Stomach (tissue), 9 donors: ENCODE measurements around the gene MPZL1. TPM values are rescaled to one million over a fixed set of nuclear protein-coding genes. Genes with fewer than 3 reads are reported as not detected.

Experiments
- DNase-seq, 2 donors: peaks; one replicate each; pipeline versions ENCODE4 v3.0.0 to v3.0.0-alpha.2; 2013 to 2019
- H3K27ac ChIP-seq, 5 donors: fragments of 200-600 bp in 4 of 5; sonication (generic) in 4 of 5; one replicate each; pipeline ENCODE4 v1.5.1; 2013 to 2019; ENCODE audit warnings: mild to moderate bottlenecking in 1 of 5, moderate library complexity in 1 of 5
- H3K27me3 ChIP-seq, 3 donors: fragments of 200-600 bp; sonication (generic); one replicate each; pipeline ENCODE4 v1.5.1; 2017 to 2019; ENCODE audit warnings: mixed run types in 1 of 3
- H3K36me3 ChIP-seq, 4 donors: fragments of 200-600 bp; sonication (generic); 1 replicate in 3 of 4; 2 replicates in 1 of 4; pipeline ENCODE4 v1.5.1; 2016 to 2019
- H3K4me1 ChIP-seq, 4 donors: fragments of 200-600 bp; sonication (generic); one replicate each; pipeline ENCODE4 v1.5.1; 2016 to 2019
- H3K4me3 ChIP-seq, 4 donors: fragments of 200-600 bp; sonication (generic) in 3 of 4; one replicate each; pipeline ENCODE4 v1.5.1; 2016 to 2019; ENCODE audit warnings: mild to moderate bottlenecking in 1 of 4
- H3K9me3 ChIP-seq, 4 donors: fragments of 200-600 bp; sonication (generic); one replicate each; pipeline ENCODE4 v1.5.1; 2016 to 2019
- CTCF ChIP-seq, 7 experiments: fragments of 450-650 bp in 4 of 7; fragments of 200-600 bp in 3 of 7; sonication (generic) in 3 of 7; IDR thresholded peaks; one replicate each; pipeline ENCODE4 v1.5.1; 2016 to 2019; ENCODE audit warnings: antibody characterized with exemption in 7 of 7, control low read depth in 2 of 7, mild to moderate bottlenecking in 1 of 7
- EP300 ChIP-seq: sonication (generic); formaldehyde crosslinking; IDR thresholded peaks from one replicate; pipeline ENCODE4 v1.6.1; 2017; ENCODE audit warnings: antibody characterized with exemption
- POLR2A ChIP-seq, 4 donors: fragments of 450-650 bp; IDR thresholded peaks; one replicate each; pipeline ENCODE4 v1.6.1; 2016; ENCODE audit warnings: antibody characterized with exemption in 4 of 4, control low read depth in 2 of 4, mild to moderate bottlenecking in 1 of 4, moderate library complexity in 1 of 4
- POLR2AphosphoS5 ChIP-seq, 3 donors: sonication (generic); formaldehyde crosslinking; IDR thresholded peaks; one replicate each; pipeline ENCODE4 v1.6.1; 2016; ENCODE audit warnings: antibody characterized with exemption in 3 of 3
- WGBS, 5 donors: extraction: QIAGEN DNeasy Blood & Tissue Kit in 3 of 5; methylation state at CpG; one replicate each; pipeline versions ENCODE4 v1.1.5 to v1.1.7; 2013 to 2018; 5-methylcytosine and 5-hydroxymethylcytosine counted together
- intact Hi-C: fragments of 100-400 bp; cut with DNase I; formaldehyde crosslinking; loops from one replicate; pipeline ENCODE4 v1.15.1; 2023; ENCODE audit warnings: low total_unique reads
- polyA plus RNA-seq, 3 donors: library from polyadenylated mRNA; stranded (reverse); fragments of 200-250 nt; gene quantifications; one replicate each; pipeline ENCODE4 v1.2.3, GENCODE V29; 2013
- total RNA-seq, 5 donors: library from RNA; depleted of rRNA; stranded (reverse); fragments of >200 nt; gene quantifications; one replicate each; pipeline versions ENCODE4 v1.1.0 to v1.2.3, GENCODE V29; 2014 to 2016
- donor health status: healthy with polysubstance abuse.
- donor health status: Bipolar disorder and iron deficiency.
- donor health status: healthy.

MPZL1 gene
- total and polyA plus RNA-seq, 8 donors = 7.2 to 115 (median 30.6) TPM

GRCh38 chr1:167782946-167783345 is 61.2 kb downstream of the MPZL1 start:
- Histone ChIP-seq H3K4me1 (no peaks in the 10 kb centered on the region), H3K4me3 (no peak overlapping the region), H3K36me3 (peaks cover 0 to 40% (median 36%) of the 10 kb centered on the region in 4 donors), H3K9me3 (no peaks in the 10 kb centered on the region), H3K27ac (no peak overlapping the region), H3K27me3 (no peaks in the 10 kb centered on the region)
- DNase-seq = no peak
- intact Hi-C loops = no loop called here
- WGBS, 5 donors = 89 to 100% (median 96%) methylated on average over 1 of the region's 1 CpG
- TF ChIP-seq POLR2A (IDR thresholded peaks at IDR 0.05) (no peak), POLR2AphosphoS5 (IDR thresholded peaks at IDR 0.05) (no peak), EP300 (no peak), CTCF (IDR thresholded peaks at IDR 0.05) (no peak)

- no peaks in the 10 kb centered on the region for H3K27me3 ChIP-seq
- H3K36me3 ChIP-seq = peaks cover 7 to 59% (median 53%) of the 10 kb centered on the region in 4 donors
- no peaks in the 10 kb centered on the region for H3K4me1 ChIP-seq
- TF ChIP-seq CTCF (IDR thresholded peaks at IDR 0.05) (no peak), EP300 (no peak), POLR2AphosphoS5 (IDR thresholded peaks at IDR 0.05) (no peak), POLR2A (IDR thresholded peaks at IDR 0.05) (no peak)
- intact Hi-C loops = no loop called here
- DNase-seq = no peak
- no peak overlapping the region for H3K4me3 ChIP-seq
- H3K27ac ChIP-seq = no peak overlapping the region
- WGBS, 5 donors = 94 to 97% (median 94%) methylated on average over 3 of the region's 3 CpGs
- H3K9me3 ChIP-seq = no peaks in the 10 kb centered on the region
Measured at GRCh38 chr1:167784876-167785550, 63.2 kb downstream of the MPZL1 start.

GRCh38 chr1:167786502-167786901 is 64.7 kb downstream of the MPZL1 start:
- intact Hi-C loops = no loop called here
- H3K27me3 ChIP-seq = no peaks in the 10 kb centered on the region
- H3K4me3 ChIP-seq = no peak overlapping the region
- no peaks in the 10 kb centered on the region for H3K4me1 ChIP-seq
- TF ChIP-seq POLR2A (IDR thresholded peaks at IDR 0.05) = no peak
- TF ChIP-seq EP300 = no peak
- TF ChIP-seq POLR2AphosphoS5 (IDR thresholded peaks at IDR 0.05) = no peak
- no peak for TF ChIP-seq CTCF (IDR thresholded peaks at IDR 0.05)
- DNase-seq = no peak
- peaks cover 11 to 62% (median 59%) of the 10 kb centered on the region in 4 donors for H3K36me3 ChIP-seq
- no peak overlapping the region for H3K27ac ChIP-seq
- H3K9me3 ChIP-seq = no peaks in the 10 kb centered on the region
- WGBS, 5 donors = 81 to 87% (median 82%) methylated on average over 5 of the region's 5 CpGs

- DNase-seq = no peak
- H3K27me3 ChIP-seq = no peaks in the 10 kb centered on the region
- no peak for TF ChIP-seq EP300
- TF ChIP-seq POLR2AphosphoS5 (IDR thresholded peaks at IDR 0.05) = no peak
- TF ChIP-seq CTCF (IDR thresholded peaks at IDR 0.05) = no peak
- TF ChIP-seq POLR2A (IDR thresholded peaks at IDR 0.05) = no peak
- no peak overlapping the region for H3K4me3 ChIP-seq
- H3K9me3 ChIP-seq = no peaks in the 10 kb centered on the region
- 80 to 97% (median 93%) methylated on average over 3 of the region's 3 CpGs for WGBS, 5 donors
- no peaks in the 10 kb centered on the region for H3K4me1 ChIP-seq
- no peak overlapping the region for H3K27ac ChIP-seq
- intact Hi-C loops = no loop called here
- peaks cover 11 to 60% (median 57%) of the 10 kb centered on the region in 4 donors for H3K36me3 ChIP-seq
Measured at GRCh38 chr1:167789501-167789900, 67.7 kb downstream of the MPZL1 start.
